ENCODE data around the gene NMNAT3. TPM values are rescaled to one million over a fixed set of nuclear protein-coding genes. Genes with fewer than 3 reads are reported as not detected.

NMNAT3 gene
- total RNA-seq, 1 donor from 2014 or later: 10.7 TPM

DNA sequence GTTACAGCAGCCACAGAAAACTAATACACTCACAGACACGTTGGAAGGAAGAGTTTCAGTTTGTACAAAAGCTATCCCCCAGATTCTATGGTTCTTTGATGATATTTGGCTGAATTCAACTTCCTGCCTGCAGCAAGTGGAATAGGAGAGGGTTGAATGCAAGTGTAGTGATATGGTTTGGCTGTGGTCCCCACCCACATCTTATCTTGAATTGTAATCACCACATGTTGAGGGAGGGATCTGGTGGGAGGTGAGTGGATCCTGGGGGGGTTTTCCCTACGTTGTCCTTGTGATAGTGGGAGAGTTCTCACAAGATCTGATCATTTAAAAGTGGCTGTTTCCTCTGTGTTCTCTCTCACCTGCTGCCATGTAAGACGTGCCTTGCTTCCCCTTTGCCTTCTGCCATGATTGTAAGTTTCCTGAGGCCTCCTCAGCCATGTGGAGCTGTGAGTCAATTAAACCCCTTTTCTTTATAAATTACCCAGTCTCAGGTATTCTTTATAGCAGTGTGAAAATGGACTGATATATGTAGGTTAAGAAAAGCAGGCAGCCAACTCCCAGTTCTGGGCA is 29.8 kb downstream of the NMNAT3 start:
- DNase-seq: no peak
- H3K27me3 ChIP-seq (ENCODE audit: low read depth): no peaks in the 10 kb centered on the region
- no peak for TF ChIP-seq CTCF (IDR thresholded peaks at IDR 0.05; ENCODE audit: borderline replicate concordance)
- no peak overlapping the region for H3K27ac ChIP-seq (replicated peaks)
- intact Hi-C loops (cut with micrococcal nuclease): no loop called here
- H3K4me3 ChIP-seq: no peak overlapping the region
- peaks cover 11% of the 10 kb centered on the region for H3K4me1 ChIP-seq
- no peaks in the 10 kb centered on the region for H3K9me3 ChIP-seq (replicated peaks)
- no peaks in the 10 kb centered on the region for H3K36me3 ChIP-seq

DNA sequence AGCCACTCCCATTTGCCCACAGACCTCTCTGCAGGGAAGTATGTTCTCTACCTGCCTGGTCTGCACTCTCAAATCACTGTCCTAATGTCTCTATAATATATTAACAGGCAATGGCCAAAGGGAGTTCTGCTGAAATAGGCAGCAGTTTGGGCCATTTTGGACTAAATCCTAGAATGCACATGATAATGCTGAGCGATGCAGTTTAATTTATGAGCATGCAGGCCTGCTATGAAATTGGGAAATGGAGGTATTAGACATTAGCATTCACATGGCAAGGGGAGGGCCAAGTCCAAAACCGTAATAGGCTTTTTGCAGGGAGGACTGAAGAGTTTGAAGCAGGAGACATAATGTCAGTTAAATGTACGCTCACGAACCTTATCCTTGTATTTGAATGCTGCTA is 31.3 kb downstream of the NMNAT3 start:
- Histone ChIP-seq H3K36me3 (no peaks in the 10 kb centered on the region), H3K4me3 (no peak overlapping the region), H3K9me3 (replicated peaks) (no peaks in the 10 kb centered on the region), H3K4me1 (peaks cover 5% of the 10 kb centered on the region), H3K27ac (replicated peaks) (no peak overlapping the region), H3K27me3 (ENCODE audit: low read depth) (no peaks in the 10 kb centered on the region)
- no peak for DNase-seq
- no peak for TF ChIP-seq CTCF (IDR thresholded peaks at IDR 0.05; ENCODE audit: borderline replicate concordance)
- intact Hi-C loops (cut with micrococcal nuclease): no loop called here

DNA sequence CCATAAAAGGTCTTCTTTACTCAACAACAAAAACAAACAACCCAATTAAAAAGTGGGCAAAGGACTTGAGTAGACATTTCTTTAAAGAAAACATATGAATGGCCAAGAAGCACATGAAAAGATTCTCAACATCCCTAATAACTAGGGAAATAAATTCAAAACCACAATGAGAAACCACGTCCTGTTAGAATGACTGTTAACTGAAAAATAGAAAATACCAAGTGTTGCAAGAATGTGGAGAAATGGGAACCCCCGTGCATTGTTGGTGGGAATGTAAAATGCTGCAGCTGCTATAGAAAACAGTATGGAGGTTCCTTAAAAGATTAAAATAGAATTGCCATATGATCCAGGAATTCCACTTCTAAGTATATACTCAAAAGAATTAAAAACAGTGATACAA is 34.8 kb downstream of the NMNAT3 start:
- H3K4me1 ChIP-seq: no peaks in the 10 kb centered on the region
- no peak overlapping the region for H3K4me3 ChIP-seq
- TF ChIP-seq CTCF (IDR thresholded peaks at IDR 0.05; ENCODE audit: borderline replicate concordance): no peak
- H3K27ac ChIP-seq (replicated peaks): no peak overlapping the region
- no peaks in the 10 kb centered on the region for H3K9me3 ChIP-seq (replicated peaks)
- H3K36me3 ChIP-seq: no peaks in the 10 kb centered on the region
- no peaks in the 10 kb centered on the region for H3K27me3 ChIP-seq (ENCODE audit: low read depth)
- intact Hi-C loops (cut with micrococcal nuclease): no loop called here
- DNase-seq: no peak

- intact Hi-C loops (cut with micrococcal nuclease): no loop called here
- no peaks in the 10 kb centered on the region for H3K4me1 ChIP-seq
- no peak overlapping the region for H3K4me3 ChIP-seq
- no peaks in the 10 kb centered on the region for H3K27me3 ChIP-seq (ENCODE audit: low read depth)
- DNase-seq: no peak
- no peak for TF ChIP-seq CTCF (IDR thresholded peaks at IDR 0.05; ENCODE audit: borderline replicate concordance)
- H3K9me3 ChIP-seq (replicated peaks): no peaks in the 10 kb centered on the region
- no peak overlapping the region for H3K27ac ChIP-seq (replicated peaks)
- H3K36me3 ChIP-seq: peaks cover 5% of the 10 kb centered on the region
Observed at GRCh38 chr3:139640456-139640855, 37.3 kb downstream of the NMNAT3 start.

- H3K36me3 ChIP-seq: peaks cover 6% of the 10 kb centered on the region
- no peak for DNase-seq
- TF ChIP-seq CTCF (IDR thresholded peaks at IDR 0.05; ENCODE audit: borderline replicate concordance): no peak
- no peaks in the 10 kb centered on the region for H3K4me1 ChIP-seq
- no peaks in the 10 kb centered on the region for H3K9me3 ChIP-seq (replicated peaks)
- no peak overlapping the region for H3K27ac ChIP-seq (replicated peaks)
- H3K4me3 ChIP-seq: no peak overlapping the region
- intact Hi-C loops (cut with micrococcal nuclease): no loop called here
- no peaks in the 10 kb centered on the region for H3K27me3 ChIP-seq (ENCODE audit: low read depth)
Observed at GRCh38 chr3:139639662-139640061, 38.1 kb downstream of the NMNAT3 start.

Data from left ventricle myocardium inferior (tissue), 1 donor.